PC-3 (cell line): Measurements from ENCODE around the gene MED13L. TPM values are rescaled to one million over a fixed set of nuclear protein-coding genes. Genes with fewer than 3 reads are reported as not detected.

Experiments used
- ATAC-seq: fragments of 200-7000 bp; cut with Tn5 transposase; 2 replicates; pipeline ENCODE4 v1.9.1; 2020; ENCODE audit warnings: mild to moderate bottlenecking, moderate library complexity
- BruUV-seq: library from RNA; stranded (reverse); fragments of 400-500 nt; replicated peaks from 2 replicates; lab custom pipeline; 2021; lab: Mats Ljungman, UMichigan
- CTCF ChIA-PET: fragments of 300-600 bp; sonication (Branson Sonifier 250); formaldehyde crosslinking; loops from one replicate; lab custom pipeline; 2022; ENCODE audit warnings: antibody characterized with exemption; lab: Charles Lee
- POLR2A ChIA-PET: fragments of 300-600 bp; sonication (Branson Sonifier 250); formaldehyde crosslinking; loops from one replicate; lab custom pipeline; 2022; ENCODE audit warnings: antibody characterized with exemption; ENCODE audit not compliant: unreplicated experiment; lab: Charles Lee
- DNase-seq: peaks from one replicate; pipeline ENCODE4 v3.0.0-alpha.2; 2015
- H2AFZ ChIP-seq: fragments of 300-600 bp; sonication (generic); 2 replicates; pipeline ENCODE4 v1.6.0; 2016; ENCODE audit warnings: antibody characterized with exemption, low read length
- H3F3A ChIP-seq: fragments of 300-600 bp; sonication (generic); one replicate; pipeline ENCODE4 v1.6.0; 2017; ENCODE audit warnings: antibody characterized with exemption, low read length, control low read depth, mild to moderate bottlenecking; ENCODE audit not compliant: unreplicated experiment
- H3K27ac ChIP-seq: fragments of 300-600 bp; sonication (generic); 2 replicates; pipeline ENCODE4 v1.5.1; 2016; ENCODE audit warnings: mild to moderate bottlenecking, low read length
- H3K27me3 ChIP-seq: fragments of 300-600 bp; sonication (generic); 2 replicates; pipeline ENCODE4 v1.6.1; 2016; ENCODE audit warnings: low read length, mixed read lengths
- H3K36me3 ChIP-seq: fragments of 300-600 bp; sonication (generic); 2 replicates; pipeline ENCODE4 v1.6.1; 2016; ENCODE audit warnings: low read depth, mixed run types, low read length, mixed read lengths
- H3K4me1 ChIP-seq: fragments of 300-600 bp; sonication (generic); 2 replicates; pipeline ENCODE4 v1.5.1; 2016; ENCODE audit warnings: low read length; ENCODE audit not compliant: insufficient read depth
- H3K4me2 ChIP-seq: fragments of 300-600 bp; sonication (generic); 2 replicates; pipeline ENCODE4 v1.6.0; 2016; ENCODE audit warnings: low read length
- H3K4me3 ChIP-seq: fragments of 300-600 bp; sonication (generic); 2 replicates; pipeline ENCODE4 v1.5.1; 2016; ENCODE audit warnings: mild to moderate bottlenecking, low read length, mixed read lengths
- H3K79me2 ChIP-seq: fragments of 300-600 bp; sonication (generic); 2 replicates; pipeline ENCODE4 v1.6.1; 2017; ENCODE audit warnings: low read length, mixed read lengths
- H3K9ac ChIP-seq: fragments of 300-600 bp; sonication (generic); 2 replicates; pipeline ENCODE4 v1.6.0; 2016; ENCODE audit warnings: mild to moderate bottlenecking, low read length
- H3K9me2 ChIP-seq: fragments of 300-600 bp; sonication (generic); replicated peaks from 2 replicates; pipeline ENCODE4 v1.6.1; 2016; ENCODE audit warnings: mixed run types, low read length, mixed read lengths
- H3K9me3 ChIP-seq: fragments of 300-600 bp; sonication (generic); 2 replicates; pipeline ENCODE4 v1.6.1; 2016; ENCODE audit warnings: low read length, mixed read lengths
- H4K20me1 ChIP-seq: fragments of 300-600 bp; sonication (generic); 2 replicates; pipeline ENCODE4 v1.6.1; 2016; ENCODE audit warnings: low read length, mixed read lengths
- CTCF ChIP-seq: fragments of 300-600 bp; sonication (generic); conservative IDR thresholded peaks from 2 replicates; pipeline ENCODE4 v1.5.1; 2017; ENCODE audit warnings: antibody characterized with exemption, low read depth, mild to moderate bottlenecking, low read length
- EZH2 ChIP-seq: fragments of 300-600 bp; sonication (generic); IDR thresholded peaks from one replicate; pipeline ENCODE4 v1.6.1; 2017; ENCODE audit warnings: antibody characterized with exemption, mild to moderate bottlenecking, low read length; ENCODE audit not compliant: unreplicated experiment
- EZH2phosphoT487 ChIP-seq: fragments of 300-600 bp; sonication (generic); IDR thresholded peaks from 2 replicates; pipeline ENCODE4 v1.6.1; 2018; ENCODE audit warnings: mild to moderate bottlenecking, antibody characterized with exemption, low read length, borderline replicate concordance
- intact Hi-C: fragments of 100-400 bp; cut with micrococcal nuclease; formaldehyde crosslinking; loops from 2 replicates; pipeline ENCODE4 v1.9.0; 2023
- total RNA-seq: library from RNA; depleted of rRNA; stranded (reverse); fragments of >200 nt; gene quantifications from 2 replicates; pipeline ENCODE4 v1.2.3, GENCODE V29; 2014

Gene MED13L
- total RNA-seq, 1 experiment from 2014 or later: 61.2 TPM

- H4K20me1 ChIP-seq: peaks cover 72% of the 10 kb centered on the region
- H3K9me2 ChIP-seq: no peaks in the 10 kb centered on the region
- no peaks in the 10 kb centered on the region for H3F3A ChIP-seq
- peaks cover 41% of the 10 kb centered on the region for H3K4me1 ChIP-seq
- no peaks in the 10 kb centered on the region for H3K27me3 ChIP-seq
- H3K9me3 ChIP-seq: no peaks in the 10 kb centered on the region
- POLR2A ChIA-PET: no interaction called here
- intact Hi-C loops: no loop called here
- BruUV-seq: no TSS peak
- ATAC-seq: no peak
- no peak overlapping the region for H3K27ac ChIP-seq
- H3K4me3 ChIP-seq: no peak overlapping the region
- H3K4me2 ChIP-seq: no peak overlapping the region
- H3K9ac ChIP-seq: no peak overlapping the region
- TF ChIP-seq EZH2phosphoT487 (no peak), CTCF (no peak), EZH2 (no peak)
- DNase-seq: no peak
- H2AFZ ChIP-seq: no peak overlapping the region
- peaks cover 100% of the 10 kb centered on the region for H3K79me2 ChIP-seq
- CTCF ChIA-PET: no interaction called here
- no peaks in the 10 kb centered on the region for H3K36me3 ChIP-seq
These were observed 151.4 kb downstream of the MED13L start for GRCh38 chr12:116125956-116126566.

DNA sequence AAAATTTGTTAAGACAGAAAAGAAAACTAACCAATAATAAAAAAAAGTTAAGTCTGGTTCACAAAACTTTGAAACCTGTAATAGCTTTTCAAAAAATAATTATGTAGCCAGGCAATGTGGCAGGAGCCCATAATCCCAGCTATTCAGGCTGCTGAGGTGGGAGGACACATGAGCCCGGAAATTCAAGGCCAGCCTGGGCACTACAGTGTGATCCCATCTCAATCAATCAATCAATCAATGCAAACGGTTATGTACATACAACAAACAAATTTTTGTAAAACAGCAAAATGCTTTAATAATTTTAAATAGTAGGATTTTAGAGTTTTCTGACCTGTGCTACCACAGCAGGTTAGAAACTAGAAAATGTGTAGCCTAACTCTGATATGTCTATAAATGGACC, 152.4 kb downstream of the MED13L start:
- BruUV-seq: no TSS peak
- Histone ChIP-seq H3K27me3 (no peaks in the 10 kb centered on the region), H3K9me2 (no peaks in the 10 kb centered on the region), H3K4me3 (no peak overlapping the region), H3K9ac (no peak overlapping the region), H3F3A (no peaks in the 10 kb centered on the region), H3K4me1 (peaks cover 44% of the 10 kb centered on the region), H3K27ac (no peak overlapping the region), H2AFZ (no peak overlapping the region), H3K36me3 (no peaks in the 10 kb centered on the region), H3K9me3 (no peaks in the 10 kb centered on the region), H4K20me1 (peaks cover 70% of the 10 kb centered on the region), H3K4me2 (no peak overlapping the region), H3K79me2 (peaks cover 100% of the 10 kb centered on the region)
- no peak for DNase-seq
- intact Hi-C loops: no loop called here
- POLR2A ChIA-PET: no interaction called here
- ATAC-seq: no peak
- CTCF ChIA-PET: interaction anchor here (0.5 kb wide), 1 partner anchor 486 kb away, joined by 3 read pairs; no protein-coding TSS in a partner anchor
- TF ChIP-seq EZH2phosphoT487 (no peak), EZH2 (no peak), CTCF (no peak)
